ENCODE data around the gene SPON1.

The SPON1 gene

DNA sequence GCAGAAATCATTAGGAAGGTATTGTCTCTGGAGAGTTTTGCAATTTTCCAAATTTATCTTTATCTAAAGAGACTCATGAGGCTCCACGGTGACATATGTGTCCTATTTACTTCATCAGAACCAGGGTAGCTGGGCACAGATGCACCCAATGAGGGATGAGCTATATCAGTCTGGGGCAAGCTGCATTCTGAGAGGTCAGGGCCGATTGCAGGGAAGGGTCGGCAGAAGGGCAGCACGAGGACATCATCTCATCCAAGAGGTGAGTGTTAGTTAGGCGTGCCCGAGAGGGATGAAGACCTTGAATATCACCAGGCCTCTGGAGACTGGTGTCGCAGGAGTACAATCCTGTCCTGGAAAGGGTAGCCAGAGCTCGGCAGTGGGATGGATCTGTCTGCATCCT lies 41.0 kb upstream of the SPON1 start:
- TF ChIP-seq SIN3A (IDR thresholded peaks at IDR 0.05; ENCODE audit: borderline replicate concordance, insufficient read depth, low read length) (no peak), FOXP2 (optimal IDR thresholded peaks at IDR 0.05; ENCODE audit: borderline replicate concordance, extremely low read depth, extremely low read length, insufficient read depth) (no peak), POLR2AphosphoS5 (IDR thresholded peaks at IDR 0.05; ENCODE audit: low read depth, low read length) (no peak), TAF1 (IDR thresholded peaks at IDR 0.05; ENCODE audit: borderline replicate concordance, insufficient read depth, low read length) (no peak)
- TF ChIP-seq, protein P1, sequence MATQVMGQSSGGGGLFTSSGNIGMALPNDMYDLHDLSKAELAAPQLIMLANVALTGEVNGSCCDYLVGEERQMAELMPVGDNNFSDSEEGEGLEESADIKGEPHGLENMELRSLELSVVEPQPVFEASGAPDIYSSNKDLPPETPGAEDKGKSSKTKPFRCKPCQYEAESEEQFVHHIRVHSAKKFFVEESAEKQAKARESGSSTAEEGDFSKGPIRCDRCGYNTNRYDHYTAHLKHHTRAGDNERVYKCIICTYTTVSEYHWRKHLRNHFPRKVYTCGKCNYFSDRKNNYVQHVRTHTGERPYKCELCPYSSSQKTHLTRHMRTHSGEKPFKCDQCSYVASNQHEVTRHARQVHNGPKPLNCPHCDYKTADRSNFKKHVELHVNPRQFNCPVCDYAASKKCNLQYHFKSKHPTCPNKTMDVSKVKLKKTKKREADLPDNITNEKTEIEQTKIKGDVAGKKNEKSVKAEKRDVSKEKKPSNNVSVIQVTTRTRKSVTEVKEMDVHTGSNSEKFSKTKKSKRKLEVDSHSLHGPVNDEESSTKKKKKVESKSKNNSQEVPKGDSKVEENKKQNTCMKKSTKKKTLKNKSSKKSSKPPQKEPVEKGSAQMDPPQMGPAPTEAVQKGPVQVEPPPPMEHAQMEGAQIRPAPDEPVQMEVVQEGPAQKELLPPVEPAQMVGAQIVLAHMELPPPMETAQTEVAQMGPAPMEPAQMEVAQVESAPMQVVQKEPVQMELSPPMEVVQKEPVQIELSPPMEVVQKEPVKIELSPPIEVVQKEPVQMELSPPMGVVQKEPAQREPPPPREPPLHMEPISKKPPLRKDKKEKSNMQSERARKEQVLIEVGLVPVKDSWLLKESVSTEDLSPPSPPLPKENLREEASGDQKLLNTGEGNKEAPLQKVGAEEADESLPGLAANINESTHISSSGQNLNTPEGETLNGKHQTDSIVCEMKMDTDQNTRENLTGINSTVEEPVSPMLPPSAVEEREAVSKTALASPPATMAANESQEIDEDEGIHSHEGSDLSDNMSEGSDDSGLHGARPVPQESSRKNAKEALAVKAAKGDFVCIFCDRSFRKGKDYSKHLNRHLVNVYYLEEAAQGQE (IDR thresholded peaks at IDR 0.05; ENCODE audit: insufficient read depth in 1 of 2, low read depth in 2 of 2, low read length in 2 of 2): no peak

DNA sequence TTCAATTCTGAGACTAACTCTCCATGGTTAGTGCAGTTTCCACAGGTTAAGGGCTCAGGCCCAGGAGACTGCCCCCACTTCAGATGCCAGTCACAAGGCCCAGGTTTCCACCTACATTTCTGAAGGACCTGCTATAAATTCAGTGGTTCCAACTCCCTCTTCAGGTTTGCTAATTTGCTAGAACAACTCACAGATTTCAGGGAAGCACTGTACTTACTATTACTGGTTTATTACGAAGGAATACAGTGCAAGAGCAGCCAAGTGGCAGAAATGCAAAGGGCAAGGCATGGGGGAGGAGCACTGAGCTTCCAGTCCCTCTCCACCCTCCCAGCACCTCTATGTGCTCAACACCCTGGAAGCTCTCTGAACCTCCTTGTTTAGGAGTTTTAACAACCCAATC lies 39.3 kb upstream of the SPON1 start:
- TF ChIP-seq TAF1 (IDR thresholded peaks at IDR 0.05; ENCODE audit: borderline replicate concordance, insufficient read depth, low read length): no peak
- no peak for TF ChIP-seq FOXP2 (optimal IDR thresholded peaks at IDR 0.05; ENCODE audit: borderline replicate concordance, extremely low read depth, extremely low read length, insufficient read depth)
- TF ChIP-seq, protein P1 (IDR thresholded peaks at IDR 0.05; ENCODE audit: insufficient read depth in 1 of 2, low read depth in 2 of 2, low read length in 2 of 2): no peak
- TF ChIP-seq SIN3A (IDR thresholded peaks at IDR 0.05; ENCODE audit: borderline replicate concordance, insufficient read depth, low read length): no peak
- TF ChIP-seq POLR2AphosphoS5 (IDR thresholded peaks at IDR 0.05; ENCODE audit: low read depth, low read length): no peak

DNA sequence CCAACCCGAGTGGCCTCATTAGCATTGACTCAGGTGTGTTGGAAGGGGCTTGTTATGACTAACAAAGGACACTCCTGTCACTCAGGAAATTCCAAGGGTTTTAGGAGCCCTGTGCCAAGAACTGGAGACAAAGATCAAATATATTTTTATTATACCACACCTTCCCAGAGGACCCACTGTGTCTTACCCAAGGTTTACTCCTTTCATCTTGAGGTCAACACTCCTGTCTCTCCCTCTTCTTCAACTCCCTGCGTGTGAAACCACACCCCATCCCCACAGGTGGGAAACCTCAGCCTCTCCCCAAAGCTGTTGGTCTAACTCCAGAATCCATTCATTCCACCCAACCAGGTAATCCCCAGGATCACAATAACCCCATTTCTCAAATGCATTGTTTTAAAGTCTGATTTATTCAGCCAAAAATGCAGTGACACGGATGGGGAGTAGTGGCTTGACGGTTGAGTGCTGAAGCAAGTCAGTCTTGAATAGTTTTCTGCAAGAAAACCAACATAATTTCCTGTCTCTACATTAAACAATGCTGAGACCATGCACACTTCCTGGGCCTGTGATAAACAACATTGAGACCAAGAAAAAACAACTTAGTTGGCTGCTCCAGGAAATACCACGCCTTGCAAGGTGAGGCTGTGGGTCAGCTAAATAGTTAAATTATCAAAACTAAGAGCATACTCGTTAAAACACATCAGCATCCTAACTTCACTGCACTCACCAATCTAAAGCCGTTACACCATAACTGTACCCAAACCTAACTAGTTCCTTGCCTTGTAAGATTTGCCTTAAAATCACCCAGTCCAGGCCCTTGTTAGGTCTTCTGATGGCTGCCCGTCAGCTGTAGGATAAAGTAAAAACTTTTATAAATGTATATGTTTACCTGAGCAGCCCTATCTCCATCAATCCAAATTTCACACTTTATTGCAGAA lies 38.5 kb upstream of the SPON1 start:
- TF ChIP-seq POLR2AphosphoS5 (IDR thresholded peaks at IDR 0.05; ENCODE audit: low read depth, low read length) (no peak), FOXP2 (optimal IDR thresholded peaks at IDR 0.05; ENCODE audit: borderline replicate concordance, extremely low read depth, extremely low read length, insufficient read depth) (no peak), SIN3A (IDR thresholded peaks at IDR 0.05; ENCODE audit: borderline replicate concordance, insufficient read depth, low read length) (no peak), TAF1 (IDR thresholded peaks at IDR 0.05; ENCODE audit: borderline replicate concordance, insufficient read depth, low read length) (no peak)
- TF ChIP-seq, protein P1 (IDR thresholded peaks at IDR 0.05; ENCODE audit: insufficient read depth in 1 of 2, low read depth in 2 of 2, low read length in 2 of 2): no peak

DNA sequence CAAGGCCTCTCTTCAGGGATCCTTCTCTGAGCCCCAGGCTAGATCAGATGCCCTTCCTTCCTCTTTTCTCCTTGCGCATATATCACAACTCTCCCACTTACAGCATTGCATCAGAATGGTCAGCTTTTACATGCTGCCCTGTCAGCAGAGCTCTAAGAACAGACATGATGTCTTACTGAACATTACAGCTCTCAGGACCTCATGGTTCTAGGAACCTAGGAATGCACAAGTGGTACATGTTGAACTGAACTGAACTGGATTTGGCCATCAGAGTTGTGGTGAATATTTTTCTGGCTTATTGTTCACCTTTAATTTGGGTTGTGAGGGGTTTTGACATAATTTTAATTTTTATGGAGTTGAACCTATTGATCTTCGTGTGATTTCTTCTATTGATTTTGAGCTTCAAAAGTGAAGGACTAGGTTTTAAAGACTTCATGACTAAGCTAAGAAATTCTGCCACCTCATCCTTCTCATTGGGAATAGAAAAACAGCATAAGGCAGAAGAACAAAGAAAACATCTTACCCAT lies 37.7 kb upstream of the SPON1 start:
- TF ChIP-seq FOXP2 (optimal IDR thresholded peaks at IDR 0.05; ENCODE audit: borderline replicate concordance, extremely low read depth, extremely low read length, insufficient read depth): no peak
- TF ChIP-seq, protein P1 (IDR thresholded peaks at IDR 0.05; ENCODE audit: insufficient read depth in 1 of 2, low read depth in 2 of 2, low read length in 2 of 2): no peak
- TF ChIP-seq POLR2AphosphoS5 (IDR thresholded peaks at IDR 0.05; ENCODE audit: low read depth, low read length): no peak
- no peak for TF ChIP-seq TAF1 (IDR thresholded peaks at IDR 0.05; ENCODE audit: borderline replicate concordance, insufficient read depth, low read length)
- TF ChIP-seq SIN3A (IDR thresholded peaks at IDR 0.05; ENCODE audit: borderline replicate concordance, insufficient read depth, low read length): peak; percentile 37; the same call in 1 of the 2 replicates

Data from PFSK-1 (cell line).